SK-N-SH (cell line): ENCODE data around the gene MEF2A.

ENCODE experiments used
- CHD2 ChIP-seq: fragments of 150-350 bp; IDR thresholded peaks from 2 replicates; pipeline ENCODE4 v1.6.1; 2018; ENCODE audit warnings: low read length; ENCODE audit not compliant: partially characterized antibody
- CTCF ChIP-seq: fragments of 200-600 bp; sonication (generic); IDR thresholded peaks from 2 replicates; pipeline ENCODE4 v1.6.1; 2017; ENCODE audit warnings: antibody characterized with exemption, mild to moderate bottlenecking, moderate library complexity
- EP300 ChIP-seq, 2 experiments: IDR thresholded peaks; 2 replicates each; pipeline versions ENCODE4 v1.4.0 to v1.6.1; 2012; ENCODE audit warnings: borderline replicate concordance in 1 of 2, low read depth in 1 of 2, low read length in 1 of 2
- EZH2phosphoT487 ChIP-seq: fragments of 200-600 bp; sonication (generic); IDR thresholded peaks from 2 replicates; pipeline ENCODE4 v1.6.1; 2017; ENCODE audit warnings: low read depth, mixed run types, mild to moderate bottlenecking, antibody characterized with exemption, moderate library complexity, borderline replicate concordance
- MEF2A ChIP-seq: IDR thresholded peaks from 2 replicates; pipeline ENCODE4 v1.4.0; 2012; ENCODE audit warnings: low read depth, borderline replicate concordance
- POLR2AphosphoS5 ChIP-seq: IDR thresholded peaks from 2 replicates; pipeline ENCODE4 v1.6.1; 2012; ENCODE audit warnings: low read depth, low read length
- RAD21 ChIP-seq: IDR thresholded peaks from 2 replicates; pipeline ENCODE4 v1.6.1; 2012; ENCODE audit warnings: mild to moderate bottlenecking, low read length
- RFX5 ChIP-seq: IDR thresholded peaks from 2 replicates; pipeline ENCODE4 v1.6.1; 2012; ENCODE audit warnings: mild to moderate bottlenecking, improper control_type of control experiment, low read length
- SIN3A ChIP-seq: IDR thresholded peaks from 2 replicates; pipeline ENCODE4 v1.6.1; 2012; ENCODE audit warnings: low read depth, mild to moderate bottlenecking, low read length, moderate library complexity, borderline replicate concordance
- SMC3 ChIP-seq: IDR thresholded peaks from 2 replicates; pipeline ENCODE4 v1.6.1; 2012; ENCODE audit warnings: low read depth, low read length, improper control_type of control experiment
- TAF1 ChIP-seq: IDR thresholded peaks from 2 replicates; pipeline ENCODE4 v1.6.1; 2012; ENCODE audit warnings: low read depth, mild to moderate bottlenecking, low read length, moderate library complexity, borderline replicate concordance
- ZBTB33 ChIP-seq: IDR thresholded peaks from 2 replicates; pipeline ENCODE4 v1.4.0; 2012; ENCODE audit warnings: low read depth, borderline replicate concordance

- TF ChIP-seq RFX5 (no peak), EZH2phosphoT487 (no peak), RAD21 (no peak), CTCF (no peak), SMC3 (no peak), MEF2A (no peak), CHD2 (no peak), ZBTB33 (no peak), SIN3A (no peak), TAF1 (no peak), EP300 (IDR thresholded peaks at IDR 0.05; ENCODE audit: borderline replicate concordance in 1 of 2, low read depth in 1 of 2, low read length in 1 of 2) (no peak), POLR2AphosphoS5 (no peak)
These were observed 5.5 kb downstream of the MEF2A start for GRCh38 chr15:99571299-99571698.
